Heart left ventricle (tissue), 16 donors: ENCODE results near the gene TNS3. TPM values are rescaled to one million over a fixed set of nuclear protein-coding genes. Genes with fewer than 3 reads are reported as not detected.
A peak's percentile ranks its signal among the peaks of the same experiment; 100 is the strongest.

ENCODE experiments used
- ATAC-seq, 4 donors: fragments of 200-7000 bp; cut with Tn5 transposase; one replicate each; pipeline ENCODE4 v1.9.1; 2020 to 2022; ENCODE audit warnings: moderate library complexity in 4 of 4, mild to moderate bottlenecking in 3 of 4, moderate number of reproducible peaks in 1 of 4
- DNase-seq, 5 donors: peaks; one replicate each; pipeline ENCODE4 v3.0.0-alpha.2; 2020
- H3K27ac ChIP-seq, 12 donors: fragments of 200-600 bp; sonication (generic) in 4 of 12; one replicate each; pipeline versions ENCODE4 v1.5.0 to v1.8.0; 2016 to 2022; ENCODE audit warnings: mild to moderate bottlenecking in 2 of 12
- H3K27me3 ChIP-seq, 9 donors: fragments of 200-600 bp; sonication (generic) in 2 of 9; one replicate each; pipeline versions ENCODE4 v1.5.1 to v1.8.0; 2016 to 2022; ENCODE audit warnings: mild to moderate bottlenecking in 3 of 9
- H3K36me3 ChIP-seq, 9 donors: fragments of 200-600 bp; sonication (generic) in 2 of 9; one replicate each; pipeline versions ENCODE4 v1.5.0 to v1.8.0; 2018 to 2022; ENCODE audit warnings: mild to moderate bottlenecking in 2 of 9
- H3K4me1 ChIP-seq, 12 donors: fragments of 200-600 bp; sonication (generic) in 4 of 12; one replicate each; pipeline versions ENCODE4 v1.5.0 to v1.8.0; 2016 to 2022; ENCODE audit warnings: mild to moderate bottlenecking in 3 of 12
- H3K4me3 ChIP-seq, 12 donors: fragments of 200-600 bp; sonication (generic) in 4 of 12; one replicate each; pipeline versions ENCODE4 v1.5.0 to v1.8.0; 2017 to 2022; ENCODE audit warnings: mild to moderate bottlenecking in 9 of 12, moderate library complexity in 4 of 12
- H3K9me3 ChIP-seq, 12 donors: fragments of 200-600 bp; sonication (generic) in 4 of 12; one replicate each; pipeline versions ENCODE4 v1.5.0 to v1.8.0; 2016 to 2022; ENCODE audit warnings: mild to moderate bottlenecking in 1 of 12
- POLR2A ChIP-seq, 2 donors: fragments of 450-650 bp; IDR thresholded peaks; one replicate each; pipeline ENCODE4 v1.6.1; 2017; ENCODE audit warnings: antibody characterized with exemption in 2 of 2, mild to moderate bottlenecking in 2 of 2, moderate library complexity in 2 of 2
- WGBS, 4 donors: extraction: QIAGEN DNeasy Blood & Tissue Kit in 2 of 4; methylation state at CpG; one replicate each; pipeline versions ENCODE4 v1.1.5 to v1.1.7; 2013 to 2018; 5-methylcytosine and 5-hydroxymethylcytosine counted together
- intact Hi-C, 10 donors: fragments of 100-400 bp; cut with DNase I; formaldehyde crosslinking; loops; one replicate each; pipeline versions ENCODE4 v1.11.1 to v1.14.2; 2022
- polyA plus RNA-seq, 2 donors: library from polyadenylated mRNA; stranded (reverse); fragments of 200-250 nt; gene quantifications; one replicate each; pipeline ENCODE4 v1.2.3, GENCODE V29; 2013
- total RNA-seq, 9 donors: library from RNA; depleted of rRNA in 2 of 9; stranded (reverse); fragments of >200 nt in 2 of 9; fragmentation: NEBNext Ultra II Directional in 3 of 9; extraction: Animal tissue kit (Norgen Biotek cat#: 25700) in 3 of 9; gene quantifications; one replicate each; pipeline versions ENCODE4 v1.1.0 to v1.2.4, GENCODE V29; 2016 to 2023
- TF ChIP-seq, protein P1 (sequence below), 12 donors: fragments of 200-600 bp; sonication (generic) in 4 of 12; IDR thresholded peaks; one replicate each; pipeline versions ENCODE4 v1.5.0 to v1.8.0; 2018 to 2022; ENCODE audit warnings: antibody characterized with exemption in 12 of 12, mild to moderate bottlenecking in 5 of 12
- donor health status: ischemic (EF 13 %, LVEDD 7.1; RV severe dilation, severe dysfunction).
- donor health status: healthy with polysubstance abuse.
- donor health status: DM: no; HTN: yes; CAD: no.
- donor health status: DM: no; HTN: no; CAD: no.
- donor health status: ischemic (EF 25% LVEDD 6.9; RV normal size, moderate dysfunction).
- donor health status: ischemic (EF 25% LVEDD 5.7; RV mildly dilated, moderate dysfunction).
- donor health status: healthy.
- donor health status: DM: yes; HTN: yes; CAD: no.
- donor health status: ischemic (EF 35%, LVEDD 5.7; RV mildly dilated, moderate dysfunction).
- donor health status: nonischemic (EF 11% LVEDD 7.7; RV severe dilation, severe dysfunction).
- donor health status: DM: yes; HTN: yes; CAD: no.
- donor health status: PGD.
- donor health status: ischemic (EF 29% LVEDD 5.4; RV normal size, mild dysfunction).
- donor health status: nonischemic (EF 23%, LVEDD 6.1; RV moderate dilation, normal function).

The TNS3 gene
- total and polyA plus RNA-seq, 11 donors = 10.1 to 116 (median 32.7) TPM

DNA sequence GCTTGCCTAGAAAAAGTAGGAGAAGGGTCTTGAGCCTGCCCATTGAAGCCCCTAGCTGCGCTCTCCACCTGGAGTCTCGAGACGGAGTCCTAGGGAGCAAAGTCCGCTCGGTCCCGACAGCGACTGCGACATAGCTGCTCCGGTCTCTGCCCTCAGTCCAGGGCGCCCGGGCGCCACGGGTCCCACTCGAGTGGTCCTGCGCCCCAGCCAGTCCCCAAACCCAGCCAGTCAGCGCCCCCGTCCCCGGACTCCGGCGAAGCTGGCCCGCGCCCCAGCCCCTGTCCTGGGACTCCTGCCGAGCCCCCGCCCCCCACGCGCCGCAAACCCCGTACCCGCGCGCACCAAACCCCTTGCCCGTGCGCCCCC is 490 bp downstream of the TNS3 start:
- peaks cover 0 to 4% (median 0%) of the 10 kb centered on the region in 12 donors for H3K9me3 ChIP-seq
- DNase-seq (peak in 2 of 5 donors; percentile 58 to 79), ATAC-seq (peak in 3 of 4 donors; percentile 11 to 25 (median 12))
- intact Hi-C loops = loop anchor here in 7 of 10 donors (5.0 to 10.0 kb wide), 5 partner anchors 137 to 233 kb away; no protein-coding TSS in a partner anchor
- no peak for TF ChIP-seq POLR2A (IDR thresholded peaks at IDR 0.05)
- TF ChIP-seq, protein P1, sequence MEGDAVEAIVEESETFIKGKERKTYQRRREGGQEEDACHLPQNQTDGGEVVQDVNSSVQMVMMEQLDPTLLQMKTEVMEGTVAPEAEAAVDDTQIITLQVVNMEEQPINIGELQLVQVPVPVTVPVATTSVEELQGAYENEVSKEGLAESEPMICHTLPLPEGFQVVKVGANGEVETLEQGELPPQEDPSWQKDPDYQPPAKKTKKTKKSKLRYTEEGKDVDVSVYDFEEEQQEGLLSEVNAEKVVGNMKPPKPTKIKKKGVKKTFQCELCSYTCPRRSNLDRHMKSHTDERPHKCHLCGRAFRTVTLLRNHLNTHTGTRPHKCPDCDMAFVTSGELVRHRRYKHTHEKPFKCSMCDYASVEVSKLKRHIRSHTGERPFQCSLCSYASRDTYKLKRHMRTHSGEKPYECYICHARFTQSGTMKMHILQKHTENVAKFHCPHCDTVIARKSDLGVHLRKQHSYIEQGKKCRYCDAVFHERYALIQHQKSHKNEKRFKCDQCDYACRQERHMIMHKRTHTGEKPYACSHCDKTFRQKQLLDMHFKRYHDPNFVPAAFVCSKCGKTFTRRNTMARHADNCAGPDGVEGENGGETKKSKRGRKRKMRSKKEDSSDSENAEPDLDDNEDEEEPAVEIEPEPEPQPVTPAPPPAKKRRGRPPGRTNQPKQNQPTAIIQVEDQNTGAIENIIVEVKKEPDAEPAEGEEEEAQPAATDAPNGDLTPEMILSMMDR (IDR thresholded peaks at IDR 0.05) = no peak
- H3K4me1 ChIP-seq = peaks cover 3 to 73% (median 46%) of the 10 kb centered on the region in 12 donors
- peak overlapping the region; percentile 24 to 83 (median 67) for H3K27ac ChIP-seq
- H3K36me3 ChIP-seq = no peaks in the 10 kb centered on the region
- H3K27me3 ChIP-seq = no peaks in the 10 kb centered on the region
- peak overlapping the region; percentile 55 to 93 (median 76) for H3K4me3 ChIP-seq
- 1% methylated on average over 20 to 33 of the region's 33 CpGs for WGBS, 4 donors

DNA sequence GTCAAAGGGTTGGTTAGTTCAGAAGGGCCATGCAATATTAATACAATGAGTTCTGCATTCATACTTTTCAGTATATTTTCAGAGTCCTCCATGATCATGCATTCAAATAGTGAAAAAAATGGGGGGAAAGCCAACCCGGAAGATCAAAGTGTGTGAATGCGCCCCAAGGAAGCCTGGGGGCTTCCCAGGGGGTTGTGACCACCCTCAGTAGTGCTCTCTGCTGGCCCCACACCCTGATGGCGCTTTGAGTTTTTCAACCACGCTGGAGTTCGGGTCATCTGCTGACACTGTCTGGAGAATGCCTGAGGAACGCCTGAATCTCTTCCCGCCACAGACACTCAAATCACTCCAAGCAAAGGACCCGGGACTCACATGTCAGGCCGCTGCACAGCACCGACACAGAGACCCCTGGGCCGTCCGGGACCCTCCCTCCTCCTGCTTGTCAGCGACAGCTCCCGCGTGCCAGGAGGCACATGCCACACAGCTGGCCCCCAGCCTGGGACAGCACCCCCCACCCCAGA is 1.0 kb downstream of the TNS3 start:
- DNase-seq (no peak), ATAC-seq (peak in 1 of 4 donors; percentile 1)
- 14 to 17% (median 15%) methylated on average over 15 of the region's 15 CpGs for WGBS, 4 donors
- Histone ChIP-seq H3K4me1 (peaks cover 3 to 76% (median 52%) of the 10 kb centered on the region in 12 donors), H3K4me3 (peak overlapping the region; percentile 55 to 93 (median 76)), H3K9me3 (peaks cover 0 to 4% (median 0%) of the 10 kb centered on the region in 12 donors), H3K27ac (peak overlapping the region in 9 of 12 donors; percentile 44 to 83 (median 71)), H3K27me3 (no peaks in the 10 kb centered on the region), H3K36me3 (no peaks in the 10 kb centered on the region)
- TF ChIP-seq, protein P1 (IDR thresholded peaks at IDR 0.05) = peak in 3 of 12 donors; percentile 6 to 23 (median 7)
- no peak for TF ChIP-seq POLR2A (IDR thresholded peaks at IDR 0.05)
- intact Hi-C loops = loop anchor here in 7 of 10 donors (5.0 to 10.0 kb wide), 5 partner anchors 136 to 234 kb away; no protein-coding TSS in a partner anchor

DNA sequence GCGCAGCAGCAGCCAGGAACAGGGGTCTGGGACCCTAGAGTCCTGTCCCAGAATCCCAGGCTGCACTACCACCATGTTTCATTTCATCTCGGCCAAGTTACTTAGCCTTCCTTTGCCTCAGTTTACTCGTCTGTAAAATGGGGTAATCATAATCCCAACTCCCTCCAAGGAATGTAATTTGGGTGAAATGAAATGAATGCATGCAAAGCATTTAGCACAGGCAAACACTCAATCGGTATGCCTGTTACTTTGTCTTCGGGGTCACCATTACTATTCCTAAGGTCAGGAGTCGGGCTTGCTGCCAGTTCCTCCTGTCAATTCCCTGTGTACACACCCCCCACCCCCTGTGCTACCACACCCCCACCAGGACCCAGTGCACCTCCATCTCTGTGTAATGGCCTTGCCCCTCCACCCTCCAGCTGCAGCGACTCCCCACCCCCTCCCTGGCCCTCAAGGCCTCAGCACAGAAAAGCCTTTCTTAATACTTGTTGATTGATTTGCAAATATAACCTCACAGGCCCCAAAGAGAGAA is 1.7 kb downstream of the TNS3 start:
- Histone ChIP-seq H3K4me3 (peak overlapping the region in 6 of 12 donors; percentile 66 to 93 (median 78)), H3K27me3 (no peaks in the 10 kb centered on the region), H3K9me3 (peaks cover 0 to under 1% (median 0%) of the 10 kb centered on the region in 12 donors), H3K36me3 (no peaks in the 10 kb centered on the region), H3K4me1 (peaks cover 3 to 81% (median 52%) of the 10 kb centered on the region in 12 donors), H3K27ac (peak overlapping the region in 2 of 12 donors; percentile 81 to 93)
- no peak for TF ChIP-seq POLR2A (IDR thresholded peaks at IDR 0.05)
- TF ChIP-seq, protein P1 (IDR thresholded peaks at IDR 0.05) = no peak
- intact Hi-C loops = loop anchor here in 7 of 10 donors (5.0 to 10.0 kb wide), 5 partner anchors 135 to 235 kb away; no protein-coding TSS in a partner anchor
- 60 to 73% (median 71%) methylated on average over 7 of the region's 7 CpGs for WGBS, 4 donors
- DNase-seq (no peak), ATAC-seq (no peak)

DNA sequence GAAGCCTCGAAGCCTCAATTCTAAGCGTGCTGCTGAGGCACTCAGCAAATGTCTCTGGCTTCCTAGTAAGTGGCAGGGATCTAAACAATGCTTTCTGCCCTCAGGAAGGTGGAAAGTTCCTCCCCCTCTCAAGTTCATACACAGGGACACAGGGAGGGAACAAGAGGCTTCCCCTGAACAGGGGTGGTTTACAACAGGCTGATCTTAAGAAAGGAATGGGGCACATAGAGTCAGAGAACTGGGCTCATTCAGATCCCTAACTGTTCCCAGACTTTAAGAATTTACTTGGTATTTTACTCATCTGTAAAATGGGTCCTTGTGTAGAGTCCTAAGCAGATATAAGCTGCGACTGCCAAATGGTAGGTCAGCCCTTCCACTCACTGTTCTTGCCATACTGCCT is 2.5 kb downstream of the TNS3 start:
- TF ChIP-seq, protein P1 (IDR thresholded peaks at IDR 0.05) = no peak
- no peak for TF ChIP-seq POLR2A (IDR thresholded peaks at IDR 0.05)
- Histone ChIP-seq H3K36me3 (no peaks in the 10 kb centered on the region), H3K27ac (peak overlapping the region in 8 of 12 donors; percentile 11 to 93 (median 65)), H3K27me3 (no peaks in the 10 kb centered on the region), H3K9me3 (no peaks in the 10 kb centered on the region), H3K4me3 (peak overlapping the region in 1 of 12 donors; percentile 75), H3K4me1 (peaks cover 3 to 86% (median 52%) of the 10 kb centered on the region in 12 donors)
- ATAC-seq (no peak), DNase-seq (no peak)
- intact Hi-C loops = loop anchor here in 5 of 10 donors (5.0 to 10.0 kb wide), 6 partner anchors 77 to 295 kb away; no protein-coding TSS in a partner anchor
- 69 to 83% (median 76%) methylated on average over 3 of the region's 3 CpGs for WGBS, 4 donors
